Measurements from ENCODE around the gene GPATCH3. TPM values are rescaled to one million over a fixed set of nuclear protein-coding genes. Genes with fewer than 3 reads are reported as not detected.

GPATCH3 gene
- total and polyA plus RNA-seq, 7 donors, result 6.6 to 14.3 (median 9.7) TPM

DNA sequence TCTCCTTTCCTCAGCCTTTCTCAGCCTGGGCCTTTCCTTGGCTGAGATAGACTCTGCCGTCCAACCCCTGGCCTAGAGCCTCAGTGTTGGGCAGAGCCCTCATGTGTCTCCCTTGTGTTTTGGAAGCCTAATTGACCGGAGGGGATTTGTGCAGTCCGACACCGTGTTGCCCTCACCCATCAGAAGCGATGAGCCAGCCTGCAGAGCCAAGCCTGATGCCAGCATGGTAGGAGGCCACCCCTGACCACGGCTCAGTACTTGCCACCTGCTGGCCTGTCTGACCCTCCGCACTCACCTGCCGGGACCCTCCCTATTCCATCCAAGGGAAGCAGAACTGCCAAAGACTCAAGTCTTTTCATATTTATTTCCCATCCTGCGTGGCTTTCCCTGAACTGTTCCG, 46.7 kb downstream of the GPATCH3 start:
- Histone ChIP-seq H3K27ac (no peak overlapping the region), H3K4me3 (no peak overlapping the region), H3K9me3 (no peaks in the 10 kb centered on the region), H3K4me1 (peaks cover 0 to 23% (median 17%) of the 10 kb centered on the region in 4 donors), H3K36me3 (peaks cover 17 to 62% (median 42%) of the 10 kb centered on the region in 4 donors), H3K27me3 (no peaks in the 10 kb centered on the region)
- WGBS, 2 donors, result 97 to 98% methylated on average over 10 of the region's 10 CpGs
- peak; percentile 48 for DNase-seq
- intact Hi-C loops (cut with DNase I), result loop anchor here (1.0 kb wide), 1 partner anchor 25 kb away; no protein-coding TSS in a partner anchor
- TF ChIP-seq CTCF (IDR thresholded peaks at IDR 0.05) (no peak), EP300 (IDR thresholded peaks at IDR 0.05) (no peak), POLR2AphosphoS5 (IDR thresholded peaks at IDR 0.05) (no peak), POLR2A (IDR thresholded peaks at IDR 0.05) (no peak)

- H3K4me1 ChIP-seq, result peaks cover 0 to 27% (median 19%) of the 10 kb centered on the region in 4 donors
- TF ChIP-seq EP300 (IDR thresholded peaks at IDR 0.05) (no peak), CTCF (IDR thresholded peaks at IDR 0.05) (peak; percentile 66 to 86 (median 78))
- H3K36me3 ChIP-seq, result peaks cover 17 to 62% (median 42%) of the 10 kb centered on the region in 4 donors
- 9 to 33% methylated on average over 3 of the region's 3 CpGs for WGBS, 2 donors
- intact Hi-C loops (cut with DNase I), result loop anchor here (1.0 kb wide), 1 partner anchor 25 kb away; no protein-coding TSS in a partner anchor
- H3K27ac ChIP-seq, result no peak overlapping the region
- peak; percentile 90 for DNase-seq
- H3K9me3 ChIP-seq, result no peaks in the 10 kb centered on the region
- H3K27me3 ChIP-seq, result no peaks in the 10 kb centered on the region
- H3K4me3 ChIP-seq, result no peak overlapping the region
These were observed 47.1 kb downstream of the GPATCH3 start for GRCh38 chr1:26853156-26853555.

- no peak overlapping the region for H3K27ac ChIP-seq
- H3K4me3 ChIP-seq, result no peak overlapping the region
- WGBS, 2 donors, result 73 to 80% methylated on average over 9 of the region's 9 CpGs
- intact Hi-C loops (cut with DNase I), result loop anchor here (1.0 kb wide), 1 partner anchor 26 kb away; no protein-coding TSS in a partner anchor
- peak; percentile 59 for DNase-seq
- peaks cover 17 to 62% (median 43%) of the 10 kb centered on the region in 4 donors for H3K36me3 ChIP-seq
- H3K4me1 ChIP-seq, result peaks cover 0 to 24% (median 20%) of the 10 kb centered on the region in 4 donors
- no peaks in the 10 kb centered on the region for H3K9me3 ChIP-seq
- no peaks in the 10 kb centered on the region for H3K27me3 ChIP-seq
- no peak for TF ChIP-seq EP300 (IDR thresholded peaks at IDR 0.05)
- no peak for TF ChIP-seq CTCF (IDR thresholded peaks at IDR 0.05)
- no peak for TF ChIP-seq POLR2AphosphoS5 (IDR thresholded peaks at IDR 0.05)
- TF ChIP-seq POLR2A (IDR thresholded peaks at IDR 0.05), result no peak
These were observed 47.6 kb downstream of the GPATCH3 start for GRCh38 chr1:26852701-26853100.

DNA sequence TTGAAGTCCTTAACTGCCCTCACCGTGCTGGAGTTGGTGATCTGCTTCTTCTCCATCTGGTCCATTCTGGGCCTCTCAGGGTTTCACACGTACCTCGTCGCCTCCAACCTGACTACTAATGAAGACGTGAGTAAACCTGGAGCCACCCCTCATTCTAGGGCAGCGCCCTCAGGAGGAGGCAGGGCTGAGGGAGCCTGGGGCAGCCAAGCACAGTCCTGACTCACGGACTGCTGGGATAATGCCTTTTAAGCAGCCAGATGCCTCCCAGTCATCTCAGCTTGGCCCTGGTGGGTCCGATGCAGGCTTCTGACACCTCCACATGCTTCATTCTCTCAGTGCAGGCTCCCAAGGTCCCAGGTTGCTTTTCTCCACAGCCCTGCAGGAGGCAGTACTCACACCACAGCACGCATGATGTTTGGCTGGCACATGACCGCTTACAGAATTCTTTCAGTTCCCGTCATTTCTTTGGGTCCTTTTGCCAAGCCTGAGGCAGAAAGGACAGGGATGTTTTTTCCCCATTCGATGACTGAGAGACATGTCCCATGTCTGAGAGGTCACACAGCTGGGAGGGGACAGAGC, 49.1 kb downstream of the GPATCH3 start:
- no peak for DNase-seq
- peaks cover 17 to 75% (median 43%) of the 10 kb centered on the region in 4 donors for H3K36me3 ChIP-seq
- TF ChIP-seq POLR2AphosphoS5 (IDR thresholded peaks at IDR 0.05), result no peak
- no peak for TF ChIP-seq POLR2A (IDR thresholded peaks at IDR 0.05)
- no peak for TF ChIP-seq CTCF (IDR thresholded peaks at IDR 0.05)
- TF ChIP-seq EP300 (IDR thresholded peaks at IDR 0.05), result no peak
- intact Hi-C loops (cut with DNase I), result no loop called here
- no peak overlapping the region for H3K27ac ChIP-seq
- no peak overlapping the region for H3K4me3 ChIP-seq
- H3K27me3 ChIP-seq, result no peaks in the 10 kb centered on the region
- WGBS, 2 donors, result 89 to 91% methylated on average over 12 of the region's 12 CpGs
- H3K4me1 ChIP-seq, result peaks cover 0 to 22% (median 20%) of the 10 kb centered on the region in 4 donors
- H3K9me3 ChIP-seq, result no peaks in the 10 kb centered on the region
